Rectal smooth muscle tissue (tissue), 1 donor: Measurements from ENCODE around the gene MEIKIN.
"Not testable (repeated sequence)": the region's sequence is repeated elsewhere in the genome, so short reads cannot be mapped to it uniquely, and the experiment has no call there.

Experiments
- H3K27ac ChIP-seq: one replicate; pipeline ENCODE4 v1.7.0; 2013; ENCODE audit warnings: low read depth, low read length, inconsistent platforms
- H3K27me3 ChIP-seq: one replicate; pipeline ENCODE4 v1.7.0; 2013; ENCODE audit warnings: low read length; ENCODE audit not compliant: control insufficient read depth, insufficient read depth
- H3K36me3 ChIP-seq: one replicate; pipeline ENCODE4 v1.7.0; 2013; ENCODE audit warnings: low read length; ENCODE audit not compliant: control insufficient read depth, insufficient read depth
- H3K4me1 ChIP-seq: one replicate; pipeline ENCODE4 v1.7.0; 2013; ENCODE audit warnings: low read length; ENCODE audit not compliant: control insufficient read depth, insufficient read depth
- H3K4me3 ChIP-seq: one replicate; pipeline ENCODE4 v1.7.0; 2013; ENCODE audit warnings: low read length
- H3K9ac ChIP-seq: one replicate; pipeline ENCODE4 v1.7.0; 2013; ENCODE audit warnings: low read length

Gene MEIKIN

DNA sequence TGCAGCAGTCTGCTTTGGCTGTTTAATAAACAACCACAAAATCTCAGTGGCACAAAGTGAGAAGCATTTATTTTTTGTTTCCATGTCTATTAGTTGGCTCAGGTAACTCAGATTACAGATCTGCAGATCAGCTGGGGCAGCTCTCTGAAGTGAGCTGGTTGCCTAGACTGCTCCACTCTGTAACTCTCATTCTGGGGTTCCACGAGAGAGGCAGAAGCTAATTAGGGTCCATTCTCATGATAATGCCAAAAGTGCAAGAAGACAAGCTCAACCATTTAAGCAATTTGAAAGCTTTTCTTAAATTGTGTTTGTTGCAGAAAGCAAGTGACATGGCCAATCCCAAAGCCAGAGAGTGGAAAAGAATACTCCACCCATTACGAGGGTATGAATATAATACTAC lies 13.2 kb downstream of the MEIKIN start:
- Histone ChIP-seq H3K36me3 (no peaks in the 10 kb centered on the region), H3K4me1 (no peaks in the 10 kb centered on the region), H3K9ac (no peak overlapping the region)

GRCh38 chr5:131928957-131929356 lies 16.5 kb downstream of the MEIKIN start:
- H3K27me3 ChIP-seq = no peaks in the 10 kb centered on the region
- no peaks in the 10 kb centered on the region for H3K36me3 ChIP-seq
- no peak overlapping the region for H3K4me3 ChIP-seq

More for the DNA sequence above, 13.2 kb downstream of the MEIKIN start:
- Histone ChIP-seq H3K4me3 (no peak overlapping the region), H3K27ac (no peak overlapping the region), H3K27me3 (no peaks in the 10 kb centered on the region)

DNA sequence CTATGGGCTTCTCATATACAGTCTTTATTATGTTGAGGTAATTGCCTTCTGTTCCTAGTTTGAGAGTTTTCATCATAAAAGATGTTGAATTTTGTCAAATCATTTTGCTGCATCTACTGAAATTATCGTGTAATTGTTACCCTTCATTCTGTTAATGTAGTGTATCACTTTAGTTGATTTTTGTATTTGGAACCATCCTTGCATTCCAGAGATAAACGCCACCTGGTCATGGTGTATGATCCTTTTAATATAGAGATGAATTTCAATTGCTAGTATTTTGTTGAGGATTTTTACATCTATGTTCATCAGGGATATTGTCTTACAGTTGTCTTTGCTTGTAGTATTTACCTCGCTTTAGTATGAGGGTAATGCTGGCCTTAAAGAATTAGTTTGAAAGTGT lies 19.3 kb downstream of the MEIKIN start:
- no peaks in the 10 kb centered on the region for H3K36me3 ChIP-seq
- H3K4me1 ChIP-seq = no peaks in the 10 kb centered on the region
- H3K4me3 ChIP-seq = no peak overlapping the region
- no peak overlapping the region for H3K27ac ChIP-seq
- H3K9ac ChIP-seq = no peak overlapping the region
- H3K27me3 ChIP-seq = no peaks in the 10 kb centered on the region

More at GRCh38 chr5:131928957-131929356, 16.5 kb downstream of the MEIKIN start:
- Histone ChIP-seq H3K4me1 (no peaks in the 10 kb centered on the region), H3K27ac (no peak overlapping the region), H3K9ac (no peak overlapping the region)

GRCh38 chr5:131916481-131916880 lies 29.0 kb downstream of the MEIKIN start:
- Histone ChIP-seq H3K36me3 (no peaks in the 10 kb centered on the region), H3K4me1 (no peaks in the 10 kb centered on the region), H3K9ac (no peak overlapping the region), H3K27me3 (no peaks in the 10 kb centered on the region), H3K4me3 (no peak overlapping the region), H3K27ac (no peak overlapping the region)

- no peak overlapping the region for H3K9ac ChIP-seq
- H3K27ac ChIP-seq = no peak overlapping the region
- H3K4me3 ChIP-seq = no peak overlapping the region
Observed at GRCh38 chr5:131914472-131914871, 31.0 kb downstream of the MEIKIN start.

GRCh38 chr5:131913603-131914002 lies 31.9 kb downstream of the MEIKIN start:
- Histone ChIP-seq H3K27ac (no peak overlapping the region), H3K27me3 (no peaks in the 10 kb centered on the region), H3K4me1 (no peaks in the 10 kb centered on the region), H3K4me3 (no peak overlapping the region), H3K9ac (no peak overlapping the region), H3K36me3 (no peaks in the 10 kb centered on the region)

More at GRCh38 chr5:131914472-131914871, 31.0 kb downstream of the MEIKIN start:
- no peaks in the 10 kb centered on the region for H3K4me1 ChIP-seq
- no peaks in the 10 kb centered on the region for H3K36me3 ChIP-seq
- H3K27me3 ChIP-seq = no peaks in the 10 kb centered on the region

- Histone ChIP-seq H3K4me1 (no peaks in the 10 kb centered on the region), H3K36me3 (no peaks in the 10 kb centered on the region), H3K27me3 (no peaks in the 10 kb centered on the region), H3K9ac (no peak overlapping the region), H3K27ac (no peak overlapping the region), H3K4me3 (no peak overlapping the region)
Observed at GRCh38 chr5:131906668-131907067, 38.8 kb downstream of the MEIKIN start.

GRCh38 chr5:131902266-131902665 lies 43.2 kb downstream of the MEIKIN start:
- not testable (repeated sequence) for H3K36me3 ChIP-seq, H3K27ac ChIP-seq, H3K27me3 ChIP-seq, H3K4me1 ChIP-seq, H3K9ac ChIP-seq, H3K4me3 ChIP-seq

DNA sequence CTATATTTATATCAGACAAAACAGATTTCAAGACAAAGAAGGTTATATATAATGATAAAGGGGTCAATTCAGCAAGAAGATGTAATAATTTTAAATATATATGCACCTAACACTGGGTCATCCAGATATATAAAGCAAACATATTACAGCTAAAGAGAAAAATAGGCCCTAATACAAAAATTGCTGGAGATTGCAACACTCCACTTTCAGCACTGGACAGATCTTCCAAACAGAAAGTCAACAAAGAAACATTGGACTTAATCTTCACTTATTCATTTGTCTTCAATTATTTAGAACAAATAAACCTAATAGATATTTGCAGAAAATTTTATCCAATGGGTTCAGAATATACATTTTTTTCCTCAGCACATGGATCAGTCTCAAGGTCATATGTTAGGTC lies 45.8 kb downstream of the MEIKIN start:
- Histone ChIP-seq H3K27me3 (no peaks in the 10 kb centered on the region), H3K36me3 (no peaks in the 10 kb centered on the region), H3K4me3 (no peak overlapping the region), H3K27ac (no peak overlapping the region), H3K4me1 (no peaks in the 10 kb centered on the region), H3K9ac (no peak overlapping the region)

DNA sequence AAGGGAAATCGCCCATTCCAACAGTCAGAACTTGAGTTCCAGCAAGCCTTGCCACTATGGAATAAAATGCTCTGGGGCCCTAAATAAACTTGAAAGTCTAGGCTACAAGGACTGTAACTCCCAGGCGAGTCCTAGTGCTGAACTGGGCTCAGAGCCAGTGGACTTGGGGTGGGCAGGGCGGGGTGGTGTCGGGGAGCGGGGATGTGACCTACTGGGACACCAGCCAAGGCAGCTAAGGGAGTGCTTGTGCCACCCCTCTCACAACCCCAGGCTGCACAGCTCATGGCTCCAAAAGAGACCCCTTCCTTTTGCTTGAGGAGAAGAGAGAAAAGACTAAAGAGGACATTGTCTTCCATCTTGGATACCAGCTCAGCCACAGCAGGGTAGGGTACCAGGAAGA lies 61.5 kb downstream of the MEIKIN start:
- H3K9ac ChIP-seq = no peak overlapping the region
- H3K4me1 ChIP-seq = no peaks in the 10 kb centered on the region
- no peaks in the 10 kb centered on the region for H3K36me3 ChIP-seq
- no peaks in the 10 kb centered on the region for H3K27me3 ChIP-seq
- no peak overlapping the region for H3K4me3 ChIP-seq
- no peak overlapping the region for H3K27ac ChIP-seq

DNA sequence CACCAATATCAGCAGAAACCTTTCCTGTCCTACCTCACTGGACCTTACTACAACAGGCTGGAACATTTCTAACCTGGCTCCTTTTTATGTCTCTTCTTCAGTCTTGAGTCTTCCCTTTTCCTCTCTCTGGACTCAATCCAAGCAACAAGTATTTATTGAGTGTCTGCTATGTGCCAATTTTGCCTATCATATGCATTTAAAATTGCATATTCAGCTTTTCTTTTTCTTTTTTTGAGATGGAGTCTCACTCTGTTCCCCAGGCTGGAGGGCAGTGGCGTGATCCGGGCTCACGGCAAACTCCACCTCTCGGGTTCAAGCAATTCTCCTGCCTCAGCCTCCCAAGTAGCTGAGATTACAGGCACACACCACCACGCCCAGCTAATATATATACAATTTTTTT lies 65.8 kb downstream of the MEIKIN start:
- Histone ChIP-seq H3K27me3 (no peaks in the 10 kb centered on the region), H3K36me3 (no peaks in the 10 kb centered on the region), H3K27ac (no peak overlapping the region), H3K4me3 (no peak overlapping the region), H3K4me1 (no peaks in the 10 kb centered on the region), H3K9ac (no peak overlapping the region)

- Histone ChIP-seq H3K4me1 (no peaks in the 10 kb centered on the region), H3K27me3 (no peaks in the 10 kb centered on the region), H3K9ac (no peak overlapping the region), H3K4me3 (no peak overlapping the region), H3K36me3 (no peaks in the 10 kb centered on the region), H3K27ac (no peak overlapping the region)
Observed at GRCh38 chr5:131877873-131878272, 67.6 kb downstream of the MEIKIN start.

DNA sequence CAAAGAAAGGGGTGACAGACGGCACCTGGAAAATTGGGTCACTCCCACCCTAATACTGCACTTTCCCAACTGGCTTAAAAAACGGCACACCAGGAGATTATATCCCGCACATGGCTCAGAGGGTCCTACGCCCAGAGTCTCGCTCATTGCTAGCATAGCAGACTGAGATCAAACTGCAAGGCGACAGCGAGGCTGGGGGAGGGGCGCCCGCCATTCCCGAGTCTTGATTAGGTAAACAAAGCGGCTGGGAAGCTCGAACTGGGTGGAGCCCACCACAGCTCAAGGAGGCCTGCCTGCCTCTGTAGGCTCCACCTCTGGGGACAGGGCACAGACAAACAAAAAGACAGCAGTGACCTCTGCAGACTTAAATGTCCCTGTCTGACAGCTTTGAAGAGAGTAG lies 74.2 kb downstream of the MEIKIN start:
- H3K4me1 ChIP-seq, H3K4me3 ChIP-seq, H3K27ac ChIP-seq, H3K27me3 ChIP-seq, H3K36me3 ChIP-seq, H3K9ac ChIP-seq: not testable (repeated sequence)
